Neuron (in vitro differentiated cells): Measurements from ENCODE around the gene CDHR5.

Experiments used
- H2AFZ ChIP-seq: one replicate; pipeline ENCODE4 v1.6.1; 2013; ENCODE audit warnings: low read depth, mild to moderate bottlenecking, inconsistent platforms, low read length, moderate library complexity
- H3K27me3 ChIP-seq: one replicate; pipeline ENCODE4 v1.6.1; 2013; ENCODE audit warnings: low read length; ENCODE audit not compliant: insufficient read depth
- H3K36me3 ChIP-seq: one replicate; pipeline ENCODE4 v1.6.1; 2013; ENCODE audit warnings: low read length; ENCODE audit not compliant: insufficient read depth
- H3K4me1 ChIP-seq: one replicate; pipeline ENCODE4 v1.6.1; 2013; ENCODE audit warnings: low read length; ENCODE audit not compliant: insufficient read depth
- H3K4me3 ChIP-seq: 2 replicates; pipeline ENCODE4 v1.5.1; 2013; ENCODE audit warnings: mild to moderate bottlenecking, low read length, moderate library complexity
- H3K9me3 ChIP-seq: one replicate; pipeline ENCODE4 v1.6.1; 2013; ENCODE audit warnings: low read length

CDHR5 gene

DNA sequence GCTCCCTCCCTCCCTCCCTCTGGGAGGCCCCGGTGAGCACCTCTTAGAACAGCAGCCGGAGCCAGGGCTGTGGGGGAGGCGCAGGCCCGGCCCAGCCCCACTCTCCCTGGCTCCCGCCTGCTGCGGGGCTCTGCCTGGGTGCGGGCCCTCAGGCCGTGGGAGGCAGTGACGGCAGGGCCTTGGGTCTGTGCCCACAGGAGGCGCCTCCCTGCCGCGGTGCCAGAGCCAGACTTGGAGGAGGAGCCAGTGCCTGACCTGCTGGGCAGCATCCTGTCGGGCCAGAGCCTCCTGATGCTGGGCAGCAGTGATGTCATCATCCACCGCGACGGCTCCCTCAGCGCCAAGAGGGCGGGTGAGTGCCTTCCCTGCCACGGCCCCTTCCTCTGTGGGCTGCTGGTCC, 18.5 kb downstream of the CDHR5 start:
- H3K4me1 ChIP-seq: no peaks in the 10 kb centered on the region
- peaks cover 95% of the 10 kb centered on the region for H3K36me3 ChIP-seq
- no peaks in the 10 kb centered on the region for H3K9me3 ChIP-seq
- H2AFZ ChIP-seq: no peak overlapping the region
- H3K27me3 ChIP-seq: no peaks in the 10 kb centered on the region
- no peak overlapping the region for H3K4me3 ChIP-seq

GRCh38 chr11:605286-606129, 19.2 kb downstream of the CDHR5 start:
- Histone ChIP-seq H3K36me3 (peaks cover 92% of the 10 kb centered on the region), H2AFZ (no peak overlapping the region), H3K4me1 (no peaks in the 10 kb centered on the region), H3K9me3 (no peaks in the 10 kb centered on the region), H3K4me3 (no peak overlapping the region), H3K27me3 (no peaks in the 10 kb centered on the region)

GRCh38 chr11:603154-603553, 21.6 kb downstream of the CDHR5 start:
- Histone ChIP-seq H2AFZ (no peak overlapping the region), H3K36me3 (peaks cover 87% of the 10 kb centered on the region), H3K4me3 (no peak overlapping the region), H3K27me3 (no peaks in the 10 kb centered on the region), H3K4me1 (no peaks in the 10 kb centered on the region), H3K9me3 (no peaks in the 10 kb centered on the region)

- H3K4me1 ChIP-seq: no peaks in the 10 kb centered on the region
- H3K4me3 ChIP-seq: no peak overlapping the region
- no peaks in the 10 kb centered on the region for H3K9me3 ChIP-seq
- peaks cover 84% of the 10 kb centered on the region for H3K36me3 ChIP-seq
- no peak overlapping the region for H2AFZ ChIP-seq
- no peaks in the 10 kb centered on the region for H3K27me3 ChIP-seq
Observed at GRCh38 chr11:601573-602245, 23.0 kb downstream of the CDHR5 start.

- no peaks in the 10 kb centered on the region for H3K9me3 ChIP-seq
- H3K27me3 ChIP-seq: no peaks in the 10 kb centered on the region
- H2AFZ ChIP-seq: no peak overlapping the region
- no peak overlapping the region for H3K4me3 ChIP-seq
- H3K4me1 ChIP-seq: no peaks in the 10 kb centered on the region
- H3K36me3 ChIP-seq: peaks cover 82% of the 10 kb centered on the region
Observed at GRCh38 chr11:598005-598680, 26.6 kb downstream of the CDHR5 start.

DNA sequence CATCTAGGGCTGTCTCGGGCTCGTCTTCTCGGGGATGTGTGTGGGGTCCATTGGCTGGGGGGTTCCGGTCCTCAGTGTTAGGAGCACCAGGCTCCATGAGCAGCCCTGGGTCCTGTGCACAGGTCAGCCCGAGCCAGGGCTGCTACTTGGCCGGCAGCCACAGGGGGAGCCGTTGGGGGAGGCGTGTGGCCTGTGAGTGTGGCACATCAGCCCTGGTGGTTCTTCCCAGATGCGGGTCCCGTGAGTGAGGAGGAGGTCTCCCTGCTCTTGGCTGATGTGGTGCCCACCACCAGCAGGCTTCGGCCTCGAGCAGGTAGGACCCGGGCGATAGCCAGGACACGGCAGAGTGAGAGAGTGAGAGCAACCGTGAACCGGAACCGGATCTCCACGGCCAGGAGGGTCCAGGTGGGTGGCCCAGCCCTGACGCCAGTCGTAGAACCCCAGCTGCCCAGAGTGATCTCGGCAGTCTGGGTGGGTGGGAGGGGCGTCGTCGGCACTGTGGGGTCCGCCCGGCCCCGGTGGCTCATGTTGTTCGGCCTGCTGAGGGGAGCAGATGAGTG, 27.5 kb downstream of the CDHR5 start:
- Histone ChIP-seq H3K36me3 (peaks cover 83% of the 10 kb centered on the region), H3K4me3 (no peak overlapping the region), H2AFZ (no peak overlapping the region), H3K27me3 (no peaks in the 10 kb centered on the region), H3K4me1 (no peaks in the 10 kb centered on the region), H3K9me3 (no peaks in the 10 kb centered on the region)

GRCh38 chr11:596374-596773, 28.4 kb downstream of the CDHR5 start:
- H3K36me3 ChIP-seq: peaks cover 80% of the 10 kb centered on the region
- no peak overlapping the region for H2AFZ ChIP-seq
- H3K9me3 ChIP-seq: no peaks in the 10 kb centered on the region
- H3K4me1 ChIP-seq: no peaks in the 10 kb centered on the region
- no peak overlapping the region for H3K4me3 ChIP-seq
- no peaks in the 10 kb centered on the region for H3K27me3 ChIP-seq

GRCh38 chr11:595400-595799, 29.4 kb downstream of the CDHR5 start:
- no peak overlapping the region for H2AFZ ChIP-seq
- H3K36me3 ChIP-seq: peaks cover 85% of the 10 kb centered on the region
- H3K27me3 ChIP-seq: no peaks in the 10 kb centered on the region
- H3K9me3 ChIP-seq: no peaks in the 10 kb centered on the region
- H3K4me1 ChIP-seq: no peaks in the 10 kb centered on the region
- H3K4me3 ChIP-seq: no peak overlapping the region

DNA sequence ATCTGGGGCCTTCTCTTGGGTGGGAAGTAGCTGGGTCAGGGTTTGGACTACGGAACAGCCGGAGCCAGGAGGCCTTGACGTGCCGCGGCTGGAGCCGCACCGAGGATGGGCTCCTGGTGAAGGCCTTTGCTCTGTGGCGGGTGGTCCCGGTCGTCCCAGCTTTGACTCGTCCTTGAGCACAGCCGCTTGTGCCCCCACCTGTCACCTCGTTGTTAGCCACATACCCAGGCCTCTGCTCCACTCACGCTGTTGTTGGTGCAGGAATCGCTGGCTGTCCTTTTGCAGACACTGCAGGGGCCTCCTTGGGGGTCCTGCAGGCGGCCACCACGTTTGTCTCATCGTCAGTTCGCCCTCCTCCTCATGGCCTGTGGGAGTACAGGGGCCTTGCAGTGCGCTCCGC, 31.4 kb downstream of the CDHR5 start:
- no peaks in the 10 kb centered on the region for H3K9me3 ChIP-seq
- H3K4me1 ChIP-seq: no peaks in the 10 kb centered on the region
- no peak overlapping the region for H3K4me3 ChIP-seq
- no peaks in the 10 kb centered on the region for H3K27me3 ChIP-seq
- peaks cover 83% of the 10 kb centered on the region for H3K36me3 ChIP-seq
- H2AFZ ChIP-seq: no peak overlapping the region

DNA sequence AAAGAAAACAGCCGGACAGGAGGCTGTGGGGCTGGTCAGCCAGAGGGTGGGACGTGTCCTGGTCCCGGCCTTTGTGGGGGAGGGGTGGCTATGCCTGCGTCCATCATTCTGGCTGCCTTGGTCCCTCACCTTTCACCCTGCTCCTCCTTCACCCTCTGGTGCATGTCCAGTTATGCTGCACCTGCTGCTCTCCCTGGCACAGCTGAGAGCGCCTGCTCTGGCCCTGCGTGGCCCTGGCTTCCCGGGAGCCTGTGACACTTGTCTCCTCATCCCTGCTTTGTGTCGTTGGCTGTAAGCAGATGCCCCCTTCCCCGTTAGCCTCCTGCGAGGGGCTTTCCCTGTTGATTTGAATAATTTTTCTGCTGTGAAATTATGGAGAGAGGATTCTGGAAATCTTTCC, 31.8 kb downstream of the CDHR5 start:
- Histone ChIP-seq H3K4me1 (no peaks in the 10 kb centered on the region), H3K36me3 (peaks cover 82% of the 10 kb centered on the region)

DNA sequence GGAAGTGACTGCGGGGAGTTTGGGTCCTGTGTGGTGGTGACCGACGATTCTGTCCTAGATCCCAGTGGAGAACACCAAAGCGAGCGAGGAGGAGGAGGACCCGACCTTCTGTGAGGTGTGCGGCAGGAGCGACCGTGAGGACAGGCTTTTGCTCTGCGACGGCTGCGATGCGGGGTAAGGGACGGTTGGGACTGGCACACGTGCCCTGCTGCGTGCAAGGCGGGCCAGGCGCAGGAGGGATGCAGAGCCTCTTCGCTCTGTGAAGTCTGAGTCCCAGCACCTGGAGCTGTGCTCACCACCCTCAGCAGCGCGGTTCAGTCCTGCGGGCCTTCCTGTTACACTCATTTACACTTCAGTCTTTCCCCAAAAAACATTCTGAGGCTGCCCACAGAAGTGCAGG, 32.3 kb downstream of the CDHR5 start:
- Histone ChIP-seq H3K27me3 (no peaks in the 10 kb centered on the region), H3K9me3 (no peaks in the 10 kb centered on the region), H3K4me1 (no peaks in the 10 kb centered on the region), H3K36me3 (peaks cover 83% of the 10 kb centered on the region), H2AFZ (no peak overlapping the region), H3K4me3 (no peak overlapping the region)

More for the DNA sequence above, 31.8 kb downstream of the CDHR5 start:
- H3K4me3 ChIP-seq: no peak overlapping the region
- H3K9me3 ChIP-seq: no peaks in the 10 kb centered on the region
- no peak overlapping the region for H2AFZ ChIP-seq
- H3K27me3 ChIP-seq: no peaks in the 10 kb centered on the region

DNA sequence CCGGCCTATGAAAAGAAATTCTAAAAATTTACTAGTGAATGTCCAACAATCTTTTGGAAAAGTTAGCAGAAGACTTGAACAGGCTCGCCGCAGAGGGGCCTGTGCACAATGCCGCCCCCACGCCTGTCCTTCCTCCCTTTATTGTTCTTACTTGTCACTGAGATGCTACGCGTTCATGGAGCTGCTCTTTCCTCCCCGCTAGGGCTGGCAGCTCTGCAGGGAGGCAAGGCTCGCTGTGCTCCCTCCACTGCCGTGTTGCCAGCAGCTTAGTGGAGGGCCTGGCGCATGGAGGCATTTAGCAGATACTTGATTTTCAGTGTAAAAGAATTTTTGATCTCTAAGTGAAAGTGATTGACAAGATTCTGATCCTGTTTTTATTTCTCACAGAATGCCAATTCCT, 33.8 kb downstream of the CDHR5 start:
- Histone ChIP-seq H3K4me1 (no peaks in the 10 kb centered on the region), H3K4me3 (no peak overlapping the region), H3K36me3 (peaks cover 84% of the 10 kb centered on the region), H3K27me3 (no peaks in the 10 kb centered on the region), H3K9me3 (no peaks in the 10 kb centered on the region), H2AFZ (no peak overlapping the region)

DNA sequence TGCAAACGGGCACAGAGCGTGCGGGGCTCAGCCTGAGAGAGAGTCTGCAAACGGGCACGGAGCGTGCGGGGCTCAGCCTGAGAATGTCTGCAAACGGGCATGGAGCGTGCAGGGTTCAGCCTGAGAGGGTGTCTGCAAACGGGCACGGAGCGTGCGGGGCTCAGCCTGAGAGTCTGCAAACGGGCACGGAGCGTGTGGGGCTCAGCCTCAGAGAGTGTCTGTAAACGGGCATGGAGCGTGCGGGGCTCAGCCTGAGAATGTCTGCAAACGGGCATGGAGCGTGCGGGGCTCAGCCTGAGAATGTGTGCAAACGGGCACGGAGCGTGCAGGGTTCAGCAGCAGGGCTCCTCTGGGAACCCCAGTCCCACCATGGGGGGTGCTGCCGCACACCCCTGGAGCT, 35.0 kb downstream of the CDHR5 start:
- no peak overlapping the region for H3K4me3 ChIP-seq
- no peak overlapping the region for H2AFZ ChIP-seq
- H3K9me3 ChIP-seq: no peaks in the 10 kb centered on the region
- no peaks in the 10 kb centered on the region for H3K27me3 ChIP-seq
- peaks cover 74% of the 10 kb centered on the region for H3K36me3 ChIP-seq
- no peaks in the 10 kb centered on the region for H3K4me1 ChIP-seq
